Activated T-cell treated with anti-CD3 and anti-CD28 coated beads, Interleukin-2, amount 50 U/mL, for 4 hours (primary cell): Measurements from ENCODE around the gene PSD2. TPM values are rescaled to one million over a fixed set of nuclear protein-coding genes. Genes with fewer than 3 reads are reported as not detected.
A peak's percentile ranks its signal among the peaks of the same experiment; 100 is the strongest.

Source experiments
- ATAC-seq, 2 donors: fragments of 200-7000 bp; cut with Tn5 transposase; one replicate each; pipeline ENCODE4 v1.10.0; 2021
- DNase-seq: peaks from one replicate; pipeline ENCODE4 v3.0.0-alpha.2; 2020
- H3K27me3 Mint-ChIP-seq: one replicate; pipeline ENCODE4 v1.8.0; 2021; ENCODE audit warnings: low read depth, mixed read lengths
- H3K36me3 Mint-ChIP-seq: one replicate; pipeline ENCODE4 v1.8.0; 2022; ENCODE audit warnings: mixed read lengths; ENCODE audit not compliant: insufficient read depth
- H3K4me1 Mint-ChIP-seq: one replicate; pipeline ENCODE4 v1.8.0; 2021; ENCODE audit warnings: low read depth, mixed read lengths
- H3K4me3 Mint-ChIP-seq: one replicate; pipeline ENCODE4 v1.8.0; 2021; ENCODE audit warnings: mild to moderate bottlenecking, moderate library complexity, mixed read lengths
- H3K9me3 Mint-ChIP-seq: one replicate; pipeline ENCODE4 v1.8.0; 2021; ENCODE audit warnings: mixed read lengths
- total RNA-seq, 3 donors: library from RNA; stranded (reverse); gene quantifications; one replicate each; pipeline ENCODE4 v1.2.1, GENCODE V29; 2021

Gene PSD2
- total RNA-seq, 3 donors from 2014 or later = not detected

DNA sequence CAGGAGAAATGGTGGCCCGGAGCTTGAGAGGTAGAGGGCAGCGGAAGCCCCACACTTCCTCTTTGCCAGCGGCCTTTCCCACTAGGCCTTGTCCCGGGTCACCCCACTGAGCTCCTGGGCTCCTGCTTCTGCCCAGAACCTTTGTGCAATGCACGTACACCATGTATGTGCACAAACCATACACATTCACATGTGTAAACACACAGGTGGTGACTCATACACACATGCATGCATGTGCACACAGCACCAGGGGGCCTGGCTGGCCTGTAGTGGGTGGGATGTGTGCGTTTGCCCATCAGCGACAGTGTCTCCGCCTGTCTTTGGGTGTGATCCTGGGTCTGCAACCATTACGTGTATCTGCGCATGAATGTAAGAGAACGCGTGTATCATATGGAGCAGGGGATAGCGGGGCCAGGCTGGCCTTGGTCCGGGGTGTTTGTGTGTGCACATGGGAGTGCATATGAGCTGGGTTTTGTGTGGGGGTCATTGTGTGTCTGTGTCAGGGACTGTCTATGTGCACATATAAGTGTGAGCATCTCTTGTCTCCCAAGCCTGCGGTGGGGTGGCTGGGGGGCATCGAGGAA lies 43.7 kb downstream of the PSD2 start:
- DNase-seq (no peak), ATAC-seq (no peak)
- no peak overlapping the region for H3K4me3 Mint-ChIP-seq
- H3K4me1 Mint-ChIP-seq = no peaks in the 10 kb centered on the region
- H3K9me3 Mint-ChIP-seq = no peaks in the 10 kb centered on the region
- H3K36me3 Mint-ChIP-seq = no peaks in the 10 kb centered on the region
- H3K27me3 Mint-ChIP-seq = peaks cover 31% of the 10 kb centered on the region

- H3K27me3 Mint-ChIP-seq = peaks cover 33% of the 10 kb centered on the region
- no peak for ATAC-seq
- no peaks in the 10 kb centered on the region for H3K36me3 Mint-ChIP-seq
- no peak for DNase-seq
- no peaks in the 10 kb centered on the region for H3K9me3 Mint-ChIP-seq
- H3K4me3 Mint-ChIP-seq = no peak overlapping the region
- H3K4me1 Mint-ChIP-seq = peaks cover 3% of the 10 kb centered on the region
Observed at GRCh38 chr5:139839918-139840317, 44.3 kb downstream of the PSD2 start.

DNA sequence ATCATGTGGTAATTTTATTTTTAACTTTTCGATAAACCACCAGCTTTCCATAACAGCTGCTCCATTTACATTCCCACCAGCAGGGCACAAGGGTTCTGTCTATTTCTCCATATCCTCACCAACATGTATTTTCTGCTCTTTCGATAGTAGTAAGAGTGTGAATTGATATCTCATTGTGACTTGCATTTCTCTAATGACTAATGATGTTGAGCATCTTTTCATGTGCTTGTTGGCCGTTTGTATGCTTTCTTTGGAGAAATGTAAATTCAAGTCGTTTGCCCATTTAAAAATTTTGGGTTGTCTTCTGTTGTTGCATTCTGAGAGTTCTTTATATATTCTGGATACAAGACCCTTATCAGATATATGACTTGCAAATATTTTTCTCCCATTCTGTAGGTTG lies 45.9 kb downstream of the PSD2 start:
- no peak for ATAC-seq
- peaks cover 27% of the 10 kb centered on the region for H3K27me3 Mint-ChIP-seq

DNA sequence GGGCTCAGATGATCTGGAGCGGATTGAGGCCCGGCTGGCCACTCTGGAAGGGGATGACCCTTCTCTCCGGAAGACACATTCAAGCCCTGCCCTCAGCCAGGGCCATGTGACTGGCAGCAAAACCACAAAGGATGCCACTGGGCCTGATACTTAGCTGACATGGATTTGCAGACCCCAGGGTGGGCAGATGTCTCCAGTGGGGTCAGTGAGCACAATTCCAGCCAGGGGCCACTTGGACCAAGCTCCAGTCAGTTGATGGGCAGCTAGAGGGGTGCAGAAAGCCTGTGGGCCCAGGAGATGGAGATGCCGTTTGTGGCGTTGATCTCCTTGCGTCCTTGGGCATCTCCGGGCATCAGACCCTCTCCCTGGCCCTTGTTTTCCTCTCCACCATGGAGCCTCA lies 46.7 kb downstream of the PSD2 start:
- H3K27me3 Mint-ChIP-seq = peaks cover 26% of the 10 kb centered on the region
- ATAC-seq (no peak), DNase-seq (no peak)
- peaks cover 3% of the 10 kb centered on the region for H3K4me1 Mint-ChIP-seq
- H3K36me3 Mint-ChIP-seq = no peaks in the 10 kb centered on the region
- H3K9me3 Mint-ChIP-seq = no peaks in the 10 kb centered on the region
- H3K4me3 Mint-ChIP-seq = no peak overlapping the region

More for the DNA sequence above, 45.9 kb downstream of the PSD2 start:
- no peak for DNase-seq
- no peaks in the 10 kb centered on the region for H3K9me3 Mint-ChIP-seq
- no peak overlapping the region for H3K4me3 Mint-ChIP-seq
- peaks cover 3% of the 10 kb centered on the region for H3K4me1 Mint-ChIP-seq
- H3K36me3 Mint-ChIP-seq = no peaks in the 10 kb centered on the region

- peaks cover 9% of the 10 kb centered on the region for H3K4me1 Mint-ChIP-seq
- DNase-seq (no peak), ATAC-seq (no peak)
- H3K27me3 Mint-ChIP-seq = peaks cover 26% of the 10 kb centered on the region
- H3K36me3 Mint-ChIP-seq = no peaks in the 10 kb centered on the region
- no peaks in the 10 kb centered on the region for H3K9me3 Mint-ChIP-seq
- H3K4me3 Mint-ChIP-seq = no peak overlapping the region
Observed at GRCh38 chr5:139843991-139844390, 48.4 kb downstream of the PSD2 start.

GRCh38 chr5:139844472-139845145 lies 49.0 kb downstream of the PSD2 start:
- ATAC-seq = peak in 1 of 2 donors; percentile 19

GRCh38 chr5:139845846-139846681 lies 50.5 kb downstream of the PSD2 start:
- no peaks in the 10 kb centered on the region for H3K9me3 Mint-ChIP-seq
- ATAC-seq = no peak

More at GRCh38 chr5:139844472-139845145, 49.0 kb downstream of the PSD2 start:
- Mint-ChIP-seq H3K4me3 (no peak overlapping the region), H3K4me1 (peaks cover 12% of the 10 kb centered on the region), H3K27me3 (peaks cover 27% of the 10 kb centered on the region), H3K36me3 (no peaks in the 10 kb centered on the region), H3K9me3 (no peaks in the 10 kb centered on the region)
- peak; percentile 67 for DNase-seq

GRCh38 chr5:139847091-139847490 lies 51.5 kb downstream of the PSD2 start:
- ATAC-seq = no peak
- H3K9me3 Mint-ChIP-seq = no peaks in the 10 kb centered on the region
- peaks cover 26% of the 10 kb centered on the region for H3K27me3 Mint-ChIP-seq
- H3K4me1 Mint-ChIP-seq = peaks cover 16% of the 10 kb centered on the region
- no peaks in the 10 kb centered on the region for H3K36me3 Mint-ChIP-seq
- peak overlapping the region; percentile 56 for H3K4me3 Mint-ChIP-seq
- no peak for DNase-seq

More at GRCh38 chr5:139845846-139846681, 50.5 kb downstream of the PSD2 start:
- Mint-ChIP-seq H3K36me3 (no peaks in the 10 kb centered on the region), H3K4me1 (peaks cover 16% of the 10 kb centered on the region), H3K4me3 (no peak overlapping the region), H3K27me3 (peaks cover 27% of the 10 kb centered on the region)
- no peak for DNase-seq

- H3K9me3 Mint-ChIP-seq = no peaks in the 10 kb centered on the region
- peaks cover 16% of the 10 kb centered on the region for H3K4me1 Mint-ChIP-seq
- peak overlapping the region; percentile 46 for H3K4me3 Mint-ChIP-seq
- DNase-seq (peak; percentile 70), ATAC-seq (peak; percentile 86 to 90)
- no peaks in the 10 kb centered on the region for H3K36me3 Mint-ChIP-seq
- peaks cover 21% of the 10 kb centered on the region for H3K27me3 Mint-ChIP-seq
Observed at GRCh38 chr5:139847790-139848507, 52.3 kb downstream of the PSD2 start.

DNA sequence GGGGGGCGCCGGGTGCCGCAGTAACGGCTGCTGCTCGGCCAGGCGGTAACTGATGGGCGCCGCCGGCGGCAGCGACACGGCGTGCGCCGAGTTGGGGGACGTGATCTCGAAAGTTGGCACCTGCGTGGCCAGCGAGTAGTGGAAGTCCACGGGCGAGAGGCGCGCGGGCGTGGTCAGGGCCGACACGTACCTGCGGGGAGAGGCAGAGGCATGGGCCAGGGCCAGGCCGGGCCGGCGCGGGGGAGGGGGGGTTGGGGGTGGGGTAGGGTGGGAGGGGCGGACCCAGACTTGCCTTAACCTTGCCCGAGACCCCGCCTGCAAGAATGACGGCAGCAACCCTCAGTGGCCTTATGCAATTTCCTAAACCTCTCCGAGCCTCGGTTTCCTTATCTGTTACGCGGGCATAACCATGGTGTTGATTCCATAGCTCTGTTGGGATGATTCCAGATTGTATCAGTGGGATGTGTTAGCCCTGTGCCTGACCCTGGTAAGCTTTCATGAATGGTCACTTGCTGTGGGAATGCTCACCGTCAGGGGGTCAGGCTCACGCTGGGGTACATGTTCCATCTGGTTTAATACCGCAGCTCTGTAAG lies 53.0 kb downstream of the PSD2 start:
- DNase-seq = peak; percentile 25
- H3K9me3 Mint-ChIP-seq = no peaks in the 10 kb centered on the region
- no peaks in the 10 kb centered on the region for H3K36me3 Mint-ChIP-seq
- H3K27me3 Mint-ChIP-seq = peaks cover 16% of the 10 kb centered on the region
- ATAC-seq = peak in 1 of 2 donors; percentile 30
- peak overlapping the region; percentile 55 for H3K4me3 Mint-ChIP-seq
- peaks cover 16% of the 10 kb centered on the region for H3K4me1 Mint-ChIP-seq

DNA sequence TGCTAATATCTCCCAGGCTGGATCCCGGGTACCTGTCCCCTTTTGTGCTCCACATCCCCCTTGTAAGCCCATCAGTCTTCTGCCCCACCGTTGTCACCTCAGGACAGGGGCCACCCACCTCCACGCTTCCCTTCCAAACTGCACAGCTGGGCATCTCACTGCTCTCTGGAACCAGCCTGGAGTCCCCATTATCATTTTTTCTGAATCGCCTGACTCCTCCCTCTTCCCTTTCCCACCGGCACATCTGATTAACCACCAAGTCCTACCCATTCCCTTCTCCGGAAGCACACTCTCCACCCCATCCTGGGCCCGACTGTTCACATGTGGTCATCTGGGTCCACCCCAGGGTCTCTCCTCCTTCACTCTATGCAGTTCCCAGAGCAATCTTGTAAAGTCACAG lies 53.9 kb downstream of the PSD2 start:
- Mint-ChIP-seq H3K4me3 (peak overlapping the region; percentile 55), H3K9me3 (no peaks in the 10 kb centered on the region), H3K36me3 (no peaks in the 10 kb centered on the region), H3K27me3 (peaks cover 12% of the 10 kb centered on the region), H3K4me1 (peaks cover 15% of the 10 kb centered on the region)
- DNase-seq = no peak
- ATAC-seq = no peak

DNA sequence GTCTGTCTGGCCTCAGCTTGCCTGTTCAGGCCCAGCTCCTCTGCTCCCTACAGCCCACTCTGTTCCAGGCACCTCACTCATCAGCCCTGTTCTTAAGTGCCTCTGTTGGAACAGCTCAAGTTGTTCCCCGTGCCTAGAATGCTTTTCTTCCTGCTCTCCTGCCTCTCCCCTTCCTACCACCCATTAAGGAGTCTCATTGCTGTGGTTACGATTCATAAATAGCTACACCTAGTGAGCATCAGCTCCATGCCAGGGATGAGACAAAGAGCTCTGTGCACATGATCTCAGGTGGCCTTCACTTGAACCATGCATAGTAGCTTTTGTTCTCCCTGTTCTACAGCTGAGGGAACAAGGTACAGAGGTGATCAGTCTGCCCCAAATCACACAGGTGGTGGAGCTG lies 54.3 kb downstream of the PSD2 start:
- Mint-ChIP-seq H3K9me3 (no peaks in the 10 kb centered on the region), H3K4me1 (peaks cover 13% of the 10 kb centered on the region), H3K4me3 (peak overlapping the region; percentile 55), H3K36me3 (no peaks in the 10 kb centered on the region), H3K27me3 (peaks cover 8% of the 10 kb centered on the region)
- ATAC-seq (no peak), DNase-seq (no peak)

GRCh38 chr5:139850423-139851016 lies 54.9 kb downstream of the PSD2 start:
- no peak for DNase-seq
- Mint-ChIP-seq H3K27me3 (peaks cover 7% of the 10 kb centered on the region), H3K36me3 (no peaks in the 10 kb centered on the region), H3K4me1 (peaks cover 13% of the 10 kb centered on the region), H3K9me3 (no peaks in the 10 kb centered on the region), H3K4me3 (no peak overlapping the region)
- no peak for ATAC-seq
